Panc1 (cell line): ENCODE results near the gene KRT12. TPM values are rescaled to one million over a fixed set of nuclear protein-coding genes. Genes with fewer than 3 reads are reported as not detected.

Source experiments
- ATAC-seq: fragments of 200-7000 bp; cut with Tn5 transposase; 2 replicates; pipeline ENCODE4 v1.9.1; 2020; ENCODE audit warnings: mild to moderate bottlenecking, moderate library complexity
- BruUV-seq: library from RNA; stranded (reverse); fragments of 400-500 nt; replicated peaks from 2 replicates; lab custom pipeline; 2021; lab: Mats Ljungman, UMichigan
- CTCF ChIA-PET: fragments of 300-600 bp; sonication (Branson Sonifier 250); formaldehyde crosslinking; loops from one replicate; lab custom pipeline; 2022; ENCODE audit warnings: antibody characterized with exemption; lab: Charles Lee
- POLR2A ChIA-PET: fragments of 300-600 bp; sonication (Branson Sonifier 250); formaldehyde crosslinking; loops from one replicate; lab custom pipeline; 2022; ENCODE audit warnings: antibody characterized with exemption; lab: Charles Lee
- DNase-seq: peaks from one replicate; pipeline ENCODE4 v3.0.0-alpha.2; 2010; ENCODE audit warnings: low read depth, low spot score
- H3K27ac ChIP-seq: 2 replicates; pipeline ENCODE4 v1.5.1; 2011; ENCODE audit warnings: mild to moderate bottlenecking, low read length, inconsistent platforms
- H3K27me3 ChIP-seq: fragments of 200-500 bp; sonication (Bioruptor generic); 2 replicates; pipeline ENCODE4 v1.6.0; 2014; ENCODE audit warnings: low read length, inconsistent platforms; ENCODE audit not compliant: control insufficient read depth, insufficient read depth
- H3K36me3 ChIP-seq: fragments of 200-500 bp; sonication (Bioruptor generic); 2 replicates; pipeline ENCODE4 v1.5.1; 2014; ENCODE audit warnings: inconsistent platforms, mild to moderate bottlenecking, low read length, moderate library complexity; ENCODE audit not compliant: control insufficient read depth, insufficient read depth
- H3K4me1 ChIP-seq: 2 replicates; pipeline ENCODE4 v1.5.1; 2011; ENCODE audit warnings: inconsistent platforms, mild to moderate bottlenecking, low read length, moderate library complexity; ENCODE audit not compliant: control insufficient read depth, insufficient read depth
- H3K4me3 ChIP-seq, 2 experiments: 2 replicates each; pipeline ENCODE4 v1.5.1; 2011 to 2012; ENCODE audit warnings: low read depth in 2 of 2, low read length in 2 of 2, mild to moderate bottlenecking in 2 of 2, inconsistent platforms in 1 of 2, moderate library complexity in 1 of 2
- H3K9me3 ChIP-seq: fragments of 200-500 bp; sonication (Bioruptor generic); 2 replicates; pipeline ENCODE4 v1.5.1; 2014; ENCODE audit warnings: low read depth, mild to moderate bottlenecking, inconsistent platforms, low read length, moderate library complexity; ENCODE audit not compliant: control insufficient read depth, insufficient read depth
- POLR2AphosphoS5 ChIP-seq: IDR thresholded peaks from 2 replicates; pipeline ENCODE4 v1.6.1; 2012; ENCODE audit warnings: mild to moderate bottlenecking, low read depth, low read length, moderate library complexity
- SIN3A ChIP-seq: IDR thresholded peaks from 2 replicates; pipeline ENCODE4 v1.6.1; 2012; ENCODE audit warnings: low read depth, mild to moderate bottlenecking, low read length, moderate library complexity, borderline replicate concordance; ENCODE audit not compliant: insufficient read depth
- TCF7L2 ChIP-seq: IDR thresholded peaks from 2 replicates; pipeline ENCODE4 v1.6.1; 2011; ENCODE audit warnings: mild to moderate bottlenecking, low read depth, low read length, inconsistent platforms
- in situ Hi-C: cut with HindIII; loops from 2 replicates; pipeline ENCODE4 v1.10.0; 2016; ENCODE audit warnings: low sequenced_read_pairs, low pct_unique_long_range_greater_than_20kb
- intact Hi-C: fragments of 100-400 bp; cut with micrococcal nuclease; formaldehyde crosslinking; loops from one replicate; pipeline ENCODE4 v1.10.0; 2022; ENCODE audit not compliant: unreplicated experiment
- total RNA-seq: library from RNA; stranded (reverse); gene quantifications from one replicate; pipeline ENCODE4 v1.2.1, GENCODE V29; 2021; ENCODE audit not compliant: unreplicated experiment
- TF ChIP-seq, protein P1 (sequence below): fragments of 450-650 bp; IDR thresholded peaks from 2 replicates; pipeline ENCODE4 v1.5.1; 2017; ENCODE audit warnings: mild to moderate bottlenecking
- TF ChIP-seq, protein P2 (sequence below), 2 experiments: IDR thresholded peaks; 2 replicates each; pipeline ENCODE4 v1.6.1; 2011 to 2012; ENCODE audit warnings: low read depth in 2 of 2, control low read depth in 1 of 2, low read length in 1 of 2, mild to moderate bottlenecking in 1 of 2, moderate library complexity in 1 of 2; ENCODE audit not compliant: insufficient read depth in 1 of 2

The KRT12 gene
- total RNA-seq, 1 experiment from 2014 or later = not detected

- POLR2A ChIA-PET = no interaction called here
- DNase-seq = no peak
Measured at GRCh38 chr17:40827746-40828453, 39.1 kb downstream of the KRT12 start.

DNA sequence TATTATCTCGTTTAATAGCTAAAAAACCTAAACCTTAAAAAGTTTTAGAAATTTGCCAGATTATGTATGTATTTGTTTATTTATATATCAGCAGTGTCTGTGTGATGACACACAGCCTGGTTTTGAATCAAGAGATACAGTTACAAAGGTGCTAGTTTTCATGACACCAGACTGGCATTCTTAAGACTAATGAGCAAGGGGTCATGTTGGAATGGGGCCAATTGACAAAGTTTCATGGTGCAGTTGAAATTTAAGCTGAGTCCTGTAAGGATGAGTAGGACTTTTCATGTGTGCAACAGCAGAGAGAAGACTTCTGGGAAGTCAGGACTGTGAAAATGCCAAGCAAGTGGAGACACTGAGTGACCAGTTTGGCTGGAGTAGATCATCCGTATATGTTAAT, 41.4 kb downstream of the KRT12 start:
- no peaks in the 10 kb centered on the region for H3K36me3 ChIP-seq
- ATAC-seq (no peak), DNase-seq (no peak)
- H3K9me3 ChIP-seq = no peaks in the 10 kb centered on the region
- H3K27ac ChIP-seq = no peak overlapping the region
- TF ChIP-seq, protein P1, sequence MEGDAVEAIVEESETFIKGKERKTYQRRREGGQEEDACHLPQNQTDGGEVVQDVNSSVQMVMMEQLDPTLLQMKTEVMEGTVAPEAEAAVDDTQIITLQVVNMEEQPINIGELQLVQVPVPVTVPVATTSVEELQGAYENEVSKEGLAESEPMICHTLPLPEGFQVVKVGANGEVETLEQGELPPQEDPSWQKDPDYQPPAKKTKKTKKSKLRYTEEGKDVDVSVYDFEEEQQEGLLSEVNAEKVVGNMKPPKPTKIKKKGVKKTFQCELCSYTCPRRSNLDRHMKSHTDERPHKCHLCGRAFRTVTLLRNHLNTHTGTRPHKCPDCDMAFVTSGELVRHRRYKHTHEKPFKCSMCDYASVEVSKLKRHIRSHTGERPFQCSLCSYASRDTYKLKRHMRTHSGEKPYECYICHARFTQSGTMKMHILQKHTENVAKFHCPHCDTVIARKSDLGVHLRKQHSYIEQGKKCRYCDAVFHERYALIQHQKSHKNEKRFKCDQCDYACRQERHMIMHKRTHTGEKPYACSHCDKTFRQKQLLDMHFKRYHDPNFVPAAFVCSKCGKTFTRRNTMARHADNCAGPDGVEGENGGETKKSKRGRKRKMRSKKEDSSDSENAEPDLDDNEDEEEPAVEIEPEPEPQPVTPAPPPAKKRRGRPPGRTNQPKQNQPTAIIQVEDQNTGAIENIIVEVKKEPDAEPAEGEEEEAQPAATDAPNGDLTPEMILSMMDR = no peak
- TF ChIP-seq TCF7L2 (no peak), SIN3A (no peak), POLR2AphosphoS5 (no peak)
- TF ChIP-seq, protein P2, sequence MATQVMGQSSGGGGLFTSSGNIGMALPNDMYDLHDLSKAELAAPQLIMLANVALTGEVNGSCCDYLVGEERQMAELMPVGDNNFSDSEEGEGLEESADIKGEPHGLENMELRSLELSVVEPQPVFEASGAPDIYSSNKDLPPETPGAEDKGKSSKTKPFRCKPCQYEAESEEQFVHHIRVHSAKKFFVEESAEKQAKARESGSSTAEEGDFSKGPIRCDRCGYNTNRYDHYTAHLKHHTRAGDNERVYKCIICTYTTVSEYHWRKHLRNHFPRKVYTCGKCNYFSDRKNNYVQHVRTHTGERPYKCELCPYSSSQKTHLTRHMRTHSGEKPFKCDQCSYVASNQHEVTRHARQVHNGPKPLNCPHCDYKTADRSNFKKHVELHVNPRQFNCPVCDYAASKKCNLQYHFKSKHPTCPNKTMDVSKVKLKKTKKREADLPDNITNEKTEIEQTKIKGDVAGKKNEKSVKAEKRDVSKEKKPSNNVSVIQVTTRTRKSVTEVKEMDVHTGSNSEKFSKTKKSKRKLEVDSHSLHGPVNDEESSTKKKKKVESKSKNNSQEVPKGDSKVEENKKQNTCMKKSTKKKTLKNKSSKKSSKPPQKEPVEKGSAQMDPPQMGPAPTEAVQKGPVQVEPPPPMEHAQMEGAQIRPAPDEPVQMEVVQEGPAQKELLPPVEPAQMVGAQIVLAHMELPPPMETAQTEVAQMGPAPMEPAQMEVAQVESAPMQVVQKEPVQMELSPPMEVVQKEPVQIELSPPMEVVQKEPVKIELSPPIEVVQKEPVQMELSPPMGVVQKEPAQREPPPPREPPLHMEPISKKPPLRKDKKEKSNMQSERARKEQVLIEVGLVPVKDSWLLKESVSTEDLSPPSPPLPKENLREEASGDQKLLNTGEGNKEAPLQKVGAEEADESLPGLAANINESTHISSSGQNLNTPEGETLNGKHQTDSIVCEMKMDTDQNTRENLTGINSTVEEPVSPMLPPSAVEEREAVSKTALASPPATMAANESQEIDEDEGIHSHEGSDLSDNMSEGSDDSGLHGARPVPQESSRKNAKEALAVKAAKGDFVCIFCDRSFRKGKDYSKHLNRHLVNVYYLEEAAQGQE (IDR thresholded peaks at IDR 0.05; ENCODE audit: insufficient read depth in 1 of 2, low read depth in 2 of 2, low read length in 1 of 2) = no peak
- ChIA-PET CTCF (interaction anchor here (1.5 kb wide), 1 partner anchor 724 kb away, joined by 3 read pairs; no protein-coding TSS in a partner anchor), POLR2A (no interaction called here)
- peaks cover 8% of the 10 kb centered on the region for H3K4me1 ChIP-seq
- H3K27me3 ChIP-seq = no peaks in the 10 kb centered on the region
- no TSS peak for BruUV-seq
- no peak overlapping the region for H3K4me3 ChIP-seq
- in situ Hi-C loops (no loop called here), intact Hi-C loops (no loop called here)

More at GRCh38 chr17:40827746-40828453, 39.1 kb downstream of the KRT12 start:
- CTCF ChIA-PET = no interaction called here
- Histone ChIP-seq H3K4me1 (peaks cover 4% of the 10 kb centered on the region), H3K9me3 (no peaks in the 10 kb centered on the region), H3K27ac (no peak overlapping the region), H3K27me3 (no peaks in the 10 kb centered on the region), H3K4me3 (no peak overlapping the region), H3K36me3 (0 out of 2 replicates have a peak, but pooled peaks cover under 1% of the 10 kb centered on the region)
- intact Hi-C loops = no loop called here
- TF ChIP-seq SIN3A = no peak
- TF ChIP-seq, protein P2 (IDR thresholded peaks at IDR 0.05; ENCODE audit: insufficient read depth in 1 of 2, low read depth in 2 of 2, low read length in 1 of 2) = no peak
- TF ChIP-seq POLR2AphosphoS5 = no peak
- TF ChIP-seq, protein P1 = no peak
- BruUV-seq = no TSS peak
- in situ Hi-C loops = no loop called here
- 0 out of 2 replicates have a peak, but pooled peaks have one; percentile 34 for ATAC-seq
